IPS-NIHi11 (cell line): ENCODE results near the gene SMG6.
A peak's percentile ranks its signal among the peaks of the same experiment; 100 is the strongest.

ENCODE experiments used
- DNase-seq: peaks from one replicate; pipeline ENCODE4 v3.0.0; 2012; ENCODE audit warnings: mixed read lengths, low spot score

Gene SMG6

DNA sequence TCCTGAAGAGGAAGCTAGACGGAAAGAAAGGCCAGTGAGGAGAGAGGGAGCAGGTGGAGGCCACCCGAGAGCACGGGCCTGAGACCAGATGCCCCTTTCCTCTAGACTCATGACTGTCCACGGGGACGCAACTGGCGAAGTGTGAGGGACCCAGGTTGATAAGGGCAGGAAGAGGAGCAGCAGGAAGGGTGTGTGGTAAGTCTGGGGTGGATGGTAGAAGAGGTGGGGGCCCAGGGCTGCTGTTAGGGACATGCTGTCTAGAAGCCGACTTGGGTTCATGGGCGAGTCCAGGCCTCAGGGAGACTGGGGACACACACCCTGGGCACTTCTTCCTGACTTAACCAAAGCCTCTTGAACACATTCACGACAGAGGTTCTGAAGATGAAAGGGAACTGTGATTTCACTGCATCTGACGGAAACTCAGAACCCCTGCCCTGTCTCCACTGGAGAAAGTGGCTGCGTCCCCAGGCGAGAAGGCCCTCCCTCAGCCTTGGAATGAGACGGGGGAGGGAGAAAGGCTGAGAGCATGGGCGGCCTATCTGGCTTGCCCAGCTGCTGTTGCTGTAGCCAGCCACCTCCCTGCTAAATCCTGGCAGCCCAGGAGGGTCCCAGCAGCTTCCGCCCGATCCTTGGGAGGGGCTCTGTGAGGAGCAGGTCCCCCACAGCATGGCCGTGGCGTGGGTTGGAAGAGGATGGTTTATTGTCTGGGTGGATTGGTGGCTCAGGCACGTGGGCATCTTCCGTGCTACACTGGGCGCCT is 242.7 kb downstream of the SMG6 start:
- no peak for DNase-seq

GRCh38 chr17:2060385-2060658 is 243.3 kb downstream of the SMG6 start:
- DNase-seq = no peak

- no peak for DNase-seq
Measured at GRCh38 chr17:2059547-2060384, 243.8 kb downstream of the SMG6 start.

DNA sequence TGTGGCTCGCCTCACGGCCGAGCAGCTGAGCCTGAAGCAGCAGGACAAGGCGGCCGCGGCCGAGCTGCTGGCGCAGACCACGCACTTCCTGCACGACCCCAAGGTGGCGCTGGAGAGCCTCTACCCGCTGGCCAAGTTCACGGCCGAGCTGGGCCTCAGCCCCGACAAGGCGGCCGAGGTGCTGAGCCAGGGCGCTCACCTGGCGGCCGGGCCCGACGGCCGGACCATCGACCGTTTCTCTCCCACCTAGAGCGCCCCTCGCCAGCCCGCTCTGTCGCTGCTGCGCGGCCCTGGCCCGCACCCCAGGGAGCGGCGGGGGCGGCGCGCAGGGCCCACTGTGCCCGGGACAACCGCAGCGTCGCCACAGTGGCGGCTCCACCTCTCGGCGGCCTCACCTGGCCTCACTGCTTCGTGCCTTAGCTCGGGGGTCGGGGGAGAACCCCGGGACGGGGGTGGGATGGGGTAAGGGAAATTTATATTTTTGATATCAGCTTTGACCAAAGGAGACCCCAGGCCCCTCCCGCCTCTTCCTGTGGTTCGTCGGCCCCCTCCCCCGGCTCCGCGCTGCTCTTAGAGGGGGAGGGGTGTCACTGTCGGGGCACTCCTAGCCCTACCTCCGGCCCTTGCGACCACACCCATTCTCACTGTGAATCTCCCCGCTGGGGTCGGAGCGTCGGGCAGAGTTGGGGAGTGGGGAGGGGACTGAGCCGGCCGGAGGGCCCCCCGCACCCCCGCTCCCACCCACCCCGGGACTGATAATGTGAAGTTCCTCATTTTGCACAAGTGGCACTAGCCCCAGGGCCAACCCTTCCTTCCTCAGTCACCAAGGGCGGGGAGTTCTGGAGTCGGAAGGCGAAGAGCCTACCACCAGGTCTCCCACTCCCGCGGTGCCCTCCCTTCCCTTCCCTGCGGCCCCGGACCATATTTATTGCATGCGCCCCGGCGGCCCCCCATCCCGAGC is 244.7 kb downstream of the SMG6 start:
- DNase-seq = peak; percentile 82

- DNase-seq = peak; percentile 39
Measured at GRCh38 chr17:2057760-2058585, 245.6 kb downstream of the SMG6 start.

- DNase-seq = no peak
Measured at GRCh38 chr17:2057175-2057759, 246.3 kb downstream of the SMG6 start.

DNA sequence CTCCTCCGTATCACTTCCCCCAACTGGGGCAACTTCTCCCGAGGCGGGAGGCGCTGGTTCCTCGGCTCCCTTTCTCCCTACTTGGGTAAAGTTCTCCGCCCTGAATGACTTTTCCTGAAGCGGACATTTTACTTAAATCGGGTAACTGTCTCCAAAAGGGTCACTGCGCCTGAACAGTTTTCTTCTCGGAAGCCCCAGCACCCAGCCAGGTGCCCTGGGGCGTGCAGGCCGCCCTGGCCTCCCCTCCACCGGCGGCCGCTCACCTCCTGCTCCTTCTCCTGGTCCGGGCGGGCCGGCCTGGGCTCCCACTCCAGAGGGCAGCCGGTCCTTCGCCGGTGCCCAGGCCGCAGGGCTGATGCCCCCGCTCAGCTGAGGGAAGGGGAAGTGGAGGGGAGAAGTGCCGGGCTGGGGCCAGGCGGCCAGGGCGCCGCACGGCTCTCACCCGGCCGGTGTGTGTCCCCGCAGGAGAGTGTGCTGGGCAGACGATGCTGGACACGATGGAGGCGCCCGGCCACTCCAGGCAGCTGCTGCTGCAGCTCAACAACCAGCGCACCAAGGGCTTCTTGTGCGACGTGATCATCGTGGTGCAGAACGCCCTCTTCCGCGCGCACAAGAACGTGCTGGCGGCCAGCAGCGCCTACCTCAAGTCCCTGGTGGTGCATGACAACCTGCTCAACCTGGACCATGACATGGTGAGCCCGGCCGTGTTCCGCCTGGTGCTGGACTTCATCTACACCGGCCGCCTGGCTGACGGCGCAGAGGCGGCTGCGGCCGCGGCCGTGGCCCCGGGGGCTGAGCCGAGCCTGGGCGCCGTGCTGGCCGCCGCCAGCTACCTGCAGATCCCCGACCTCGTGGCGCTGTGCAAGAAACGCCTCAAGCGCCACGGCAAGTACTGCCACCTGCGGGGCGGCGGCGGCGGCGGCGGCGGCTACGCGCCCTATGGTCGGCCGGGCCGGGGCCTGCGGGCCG is 247.1 kb downstream of the SMG6 start:
- peak; percentile 60 for DNase-seq

DNA sequence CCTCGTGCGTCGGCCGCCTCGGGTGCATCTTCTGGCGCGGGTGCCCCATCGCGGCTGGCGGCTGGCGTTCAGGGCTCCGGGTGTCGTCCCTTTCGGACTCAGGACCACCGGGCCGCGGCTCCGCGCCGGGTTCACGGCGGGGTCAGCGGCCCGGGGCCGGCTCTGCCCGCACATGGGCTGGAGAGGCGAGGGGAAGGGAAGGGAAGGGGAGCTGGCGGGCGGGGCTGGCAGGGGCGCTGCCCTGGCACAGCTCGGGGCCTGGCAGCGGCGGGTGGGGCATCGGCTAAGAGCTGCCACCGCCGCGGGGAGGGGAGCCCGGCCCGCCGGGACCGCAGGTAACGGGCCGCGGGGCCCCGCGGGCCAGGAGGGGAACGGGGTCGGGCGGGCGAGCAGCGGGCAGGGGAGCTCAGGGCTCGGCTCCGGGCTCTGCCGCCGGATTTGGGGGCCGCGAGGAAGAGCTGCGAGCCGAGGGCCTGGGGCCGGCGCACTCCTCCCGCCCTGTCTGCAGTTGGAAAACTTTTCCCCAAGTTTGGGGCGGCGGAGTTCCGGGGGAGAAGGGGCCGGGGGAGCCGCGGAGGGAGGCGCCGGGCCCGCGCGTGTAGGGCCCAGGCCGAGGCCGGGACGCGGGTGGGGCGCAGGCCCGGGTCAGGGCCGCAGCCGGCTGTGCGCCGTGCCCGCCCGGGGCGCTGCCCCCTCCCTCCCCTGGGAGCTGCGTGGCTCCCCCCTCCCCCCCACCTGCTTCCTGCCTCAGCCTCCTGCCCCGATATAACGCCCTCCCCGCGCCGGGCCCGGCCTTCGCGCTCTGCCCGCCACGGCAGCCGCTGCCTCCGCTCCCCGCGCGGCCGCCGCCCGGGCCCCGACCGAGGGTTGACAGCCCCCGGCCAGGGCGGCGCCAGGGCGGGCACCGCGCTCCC is 248.0 kb downstream of the SMG6 start:
- no peak for DNase-seq

DNA sequence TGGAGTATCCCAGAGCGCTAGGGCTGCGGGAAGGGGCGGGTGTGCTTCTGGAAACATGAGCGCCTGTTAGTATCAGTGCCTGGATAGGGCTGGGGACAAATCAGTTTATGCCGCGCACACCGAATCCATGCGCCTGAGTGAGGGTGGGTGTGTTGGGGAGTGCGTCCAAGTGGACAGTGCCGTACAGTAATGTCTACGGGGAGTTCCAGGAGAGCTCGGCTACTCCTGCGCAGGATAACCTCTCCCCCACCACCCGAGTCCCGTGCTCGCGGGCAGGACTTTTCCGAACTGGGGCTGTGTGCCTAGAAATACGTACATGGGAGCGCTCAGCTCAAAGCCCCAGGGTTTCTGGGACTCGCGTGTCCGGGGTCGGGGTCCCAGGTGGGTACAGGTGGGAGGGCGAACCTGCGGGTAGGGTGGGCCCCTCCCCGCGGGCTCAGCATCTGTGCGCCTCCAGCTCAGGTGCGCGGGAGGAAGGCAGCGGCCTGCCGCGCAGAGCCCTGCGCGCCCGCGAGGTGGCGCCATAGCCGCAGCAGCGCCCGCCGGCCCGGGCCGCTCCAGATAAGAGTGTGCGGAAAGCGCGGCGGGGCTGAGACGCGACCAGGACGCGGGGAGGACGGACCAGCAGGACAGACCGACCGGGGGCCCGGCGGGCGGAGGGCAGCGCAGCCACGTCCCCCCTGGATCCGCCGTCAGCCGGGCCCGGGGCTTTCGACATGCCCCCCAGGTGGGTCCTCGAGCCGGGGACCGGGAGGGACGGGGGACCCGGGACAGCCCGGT is 248.9 kb downstream of the SMG6 start, which contains the start of gene HIC1:
TSS of gene HIC1 (plus strand) at position 592 of the 780 bp plus-strand sequence. CDS start 1,588 bp downstream, outside the sequence.
- DNase-seq = peak; percentile 86

DNA sequence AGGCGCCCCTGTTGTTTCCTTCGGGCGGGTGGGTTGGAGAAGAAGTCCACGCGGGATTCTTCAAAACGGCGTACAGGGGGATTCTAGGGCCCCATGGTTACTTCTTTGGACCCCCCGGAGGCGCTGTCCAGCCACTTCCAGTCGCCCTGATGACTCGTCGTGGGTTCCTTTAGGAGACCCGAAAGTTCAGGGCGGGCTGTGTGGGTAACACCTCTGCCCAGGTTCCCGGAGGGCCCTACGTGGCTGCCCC is 249.4 kb downstream of the SMG6 start:
- no peak for DNase-seq

DNA sequence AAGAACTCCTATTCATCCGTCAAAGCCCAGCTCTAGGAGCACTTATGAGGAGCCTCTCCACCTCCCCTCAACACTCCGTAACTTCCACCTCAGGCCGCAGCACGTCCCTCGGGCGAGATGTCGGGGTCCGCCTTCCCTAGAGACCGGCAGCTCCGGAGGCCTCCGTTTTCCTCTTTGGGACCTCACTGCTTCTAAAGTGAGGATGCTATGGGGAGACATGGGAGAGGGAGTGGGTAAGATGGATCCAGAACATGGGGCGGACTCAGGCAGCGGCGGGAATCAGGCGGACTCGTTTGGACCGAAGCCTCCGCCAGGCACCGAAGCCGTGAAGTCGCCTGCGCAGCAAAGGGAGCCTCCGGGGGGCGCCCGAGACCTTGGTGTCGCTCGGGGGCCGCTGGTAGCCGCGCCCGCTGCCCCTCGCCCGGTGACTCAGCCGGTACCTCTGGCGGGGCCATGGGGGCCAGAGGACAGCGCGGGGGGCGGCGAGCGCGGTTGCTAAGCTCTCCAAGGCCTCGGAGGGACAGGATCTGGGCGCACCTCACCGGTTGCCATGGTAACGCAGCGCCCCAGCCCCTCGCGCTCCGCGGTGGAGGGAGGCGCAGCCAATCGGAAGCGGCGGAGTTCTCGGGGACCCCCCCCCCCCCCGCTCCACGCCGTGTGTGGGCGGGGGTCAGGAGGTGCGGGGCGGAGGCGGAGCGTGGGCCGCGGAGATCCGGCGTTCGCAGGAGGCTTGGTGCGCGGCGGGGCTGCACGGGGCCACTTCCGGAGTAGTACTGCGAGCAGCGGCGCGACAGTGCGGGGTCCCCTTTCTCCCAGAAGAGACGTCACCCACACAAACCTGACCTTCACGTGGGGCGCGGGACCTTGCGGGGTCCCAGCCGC is 250.0 kb downstream of the SMG6 start:
- DNase-seq = peak; percentile 52

- DNase-seq = no peak
Measured at GRCh38 chr17:2051933-2052559, 251.5 kb downstream of the SMG6 start.

DNA sequence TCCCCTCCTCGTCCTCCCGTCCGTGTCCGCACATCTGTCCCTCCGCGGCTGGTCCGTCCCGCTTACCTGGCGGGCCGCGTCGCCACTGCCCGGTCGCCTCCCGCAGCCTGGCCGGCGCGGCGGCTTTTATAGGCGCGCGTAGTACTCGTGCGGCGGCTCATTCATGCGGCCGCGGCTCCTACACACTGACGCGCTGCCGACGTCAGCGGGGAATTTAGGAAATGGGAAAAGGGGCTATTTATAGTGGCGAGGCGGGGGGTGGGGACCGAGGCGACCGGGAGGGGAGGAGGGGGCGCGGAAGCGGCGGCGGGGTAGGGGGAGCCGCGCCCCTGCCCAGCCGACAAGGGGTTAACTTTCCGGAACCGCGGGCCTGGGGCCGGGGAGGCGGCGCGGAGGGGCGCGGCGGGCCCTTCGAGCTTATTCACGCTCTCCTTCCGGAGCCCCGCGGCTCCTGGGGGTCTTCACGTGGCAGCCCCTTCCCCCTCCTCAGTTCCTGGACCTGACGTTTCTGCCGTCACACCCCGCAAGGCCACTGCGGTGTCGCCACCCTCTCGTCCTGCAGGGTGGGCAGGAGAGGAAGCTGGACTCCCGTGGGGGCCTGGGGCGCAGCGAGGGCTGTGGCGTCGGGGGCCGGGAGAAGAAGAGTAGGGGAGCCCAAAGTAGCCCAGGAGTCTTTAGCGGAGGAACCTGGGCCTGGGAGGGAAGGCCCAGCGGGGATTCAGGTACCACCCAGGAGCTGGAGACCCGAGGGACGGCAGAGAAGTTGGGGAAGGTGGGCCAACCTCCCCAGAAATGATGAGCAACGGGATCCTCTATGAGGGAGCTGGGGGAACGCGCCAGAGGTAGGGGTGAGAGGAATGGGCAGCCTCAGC is 252.3 kb downstream of the SMG6 start:
- DNase-seq = no peak

- DNase-seq = peak; percentile 70
Measured at GRCh38 chr17:2050300-2051060, 253.1 kb downstream of the SMG6 start.
